ENCODE measurements around the gene ARHGAP32.

ARHGAP32 gene

GRCh38 chr11:128985880-128986279 lies 206.2 kb downstream of the ARHGAP32 start:
- in situ Hi-C loops (cut with MboI; ENCODE audit: low pct_unique_long_range_greater_than_20kb, low sequenced_read_pairs, unreplicated experiment) = no loop called here
- no peak for DNase-seq (ENCODE audit: low spot score)
- no peak for TF ChIP-seq CTCF (IDR thresholded peaks at IDR 0.05; ENCODE audit: extremely low read depth, insufficient read depth, missing control alignments)

GRCh38 chr11:128983023-128983422 lies 209.1 kb downstream of the ARHGAP32 start:
- DNase-seq (ENCODE audit: low spot score) = no peak
- in situ Hi-C loops (cut with MboI; ENCODE audit: low pct_unique_long_range_greater_than_20kb, low sequenced_read_pairs, unreplicated experiment) = no loop called here
- no peak for TF ChIP-seq CTCF (IDR thresholded peaks at IDR 0.05; ENCODE audit: extremely low read depth, insufficient read depth, missing control alignments)

- no peak for DNase-seq (ENCODE audit: low spot score)
- no peak for TF ChIP-seq CTCF (IDR thresholded peaks at IDR 0.05; ENCODE audit: extremely low read depth, insufficient read depth, missing control alignments)
- in situ Hi-C loops (cut with MboI; ENCODE audit: low pct_unique_long_range_greater_than_20kb, low sequenced_read_pairs, unreplicated experiment) = no loop called here
Measured at GRCh38 chr11:128981254-128981653, 210.9 kb downstream of the ARHGAP32 start.

GRCh38 chr11:128970598-128971190 lies 221.4 kb downstream of the ARHGAP32 start:
- in situ Hi-C loops (cut with MboI; ENCODE audit: low pct_unique_long_range_greater_than_20kb, low sequenced_read_pairs, unreplicated experiment) = no loop called here
- no peak for TF ChIP-seq CTCF (IDR thresholded peaks at IDR 0.05; ENCODE audit: extremely low read depth, insufficient read depth, missing control alignments)
- DNase-seq (ENCODE audit: low spot score) = no peak

GRCh38 chr11:128968916-128969315 lies 223.2 kb downstream of the ARHGAP32 start:
- TF ChIP-seq CTCF (IDR thresholded peaks at IDR 0.05; ENCODE audit: extremely low read depth, insufficient read depth, missing control alignments) = no peak
- in situ Hi-C loops (cut with MboI; ENCODE audit: low pct_unique_long_range_greater_than_20kb, low sequenced_read_pairs, unreplicated experiment) = no loop called here
- DNase-seq (ENCODE audit: low spot score) = no peak

- no peak for TF ChIP-seq CTCF (IDR thresholded peaks at IDR 0.05; ENCODE audit: extremely low read depth, insufficient read depth, missing control alignments)
- in situ Hi-C loops (cut with MboI; ENCODE audit: low pct_unique_long_range_greater_than_20kb, low sequenced_read_pairs, unreplicated experiment) = no loop called here
- DNase-seq (ENCODE audit: low spot score) = no peak
Measured at GRCh38 chr11:128967578-128967977, 224.5 kb downstream of the ARHGAP32 start.
